ENCODE results near the gene PIK3CB.
"Not testable (repeated sequence)": the region's sequence is repeated elsewhere in the genome, so short reads cannot be mapped to it uniquely, and the experiment has no call there.

PIK3CB gene

GRCh38 chr3:138802223-138802622 is 32.5 kb downstream of the PIK3CB start:
- not testable (repeated sequence) for DNase-seq

GRCh38 chr3:138801792-138802191 is 32.9 kb downstream of the PIK3CB start:
- no peak for DNase-seq

- DNase-seq, result no peak
Observed at GRCh38 chr3:138800248-138800647, 34.5 kb downstream of the PIK3CB start.

GRCh38 chr3:138799822-138800221 is 34.9 kb downstream of the PIK3CB start:
- no peak for DNase-seq

GRCh38 chr3:138797508-138798038 is 37.2 kb downstream of the PIK3CB start:
- DNase-seq, result no peak

GRCh38 chr3:138796761-138797160 is 38.0 kb downstream of the PIK3CB start:
- DNase-seq, result no peak

- DNase-seq, result no peak
Observed at GRCh38 chr3:138786788-138787271, 47.9 kb downstream of the PIK3CB start.

GRCh38 chr3:138785951-138786350 is 48.8 kb downstream of the PIK3CB start:
- DNase-seq, result no peak

- DNase-seq, result not testable (repeated sequence)
Observed at GRCh38 chr3:138785362-138785857, 49.3 kb downstream of the PIK3CB start.

GRCh38 chr3:138782755-138783154 is 52.0 kb downstream of the PIK3CB start:
- DNase-seq, result no peak

GRCh38 chr3:138781012-138781470 is 53.7 kb downstream of the PIK3CB start:
- no peak for DNase-seq

GRCh38 chr3:138778643-138779042 is 56.1 kb downstream of the PIK3CB start:
- no peak for DNase-seq

GRCh38 chr3:138776961-138777360 is 57.8 kb downstream of the PIK3CB start:
- no peak for DNase-seq

GRCh38 chr3:138775254-138775595 is 59.5 kb downstream of the PIK3CB start:
- no peak for DNase-seq

GRCh38 chr3:138774529-138775253 is 60.0 kb downstream of the PIK3CB start:
- DNase-seq, result no peak

GRCh38 chr3:138771585-138771984 is 63.1 kb downstream of the PIK3CB start:
- DNase-seq, result no peak

- no peak for DNase-seq
Observed at GRCh38 chr3:138769616-138770015, 65.1 kb downstream of the PIK3CB start.

GRCh38 chr3:138768946-138769345 is 65.8 kb downstream of the PIK3CB start:
- peak; percentile 47 for DNase-seq

GRCh38 chr3:138768125-138768524 is 66.6 kb downstream of the PIK3CB start:
- DNase-seq, result no peak

GRCh38 chr3:138767498-138768104 is 67.1 kb downstream of the PIK3CB start:
- DNase-seq, result no peak

- DNase-seq, result no peak
Observed at GRCh38 chr3:138761002-138761401, 73.7 kb downstream of the PIK3CB start.

GRCh38 chr3:138748190-138748589 is 86.5 kb downstream of the PIK3CB start:
- no peak for DNase-seq

GRCh38 chr3:138747225-138747624 is 87.5 kb downstream of the PIK3CB start:
- no peak for DNase-seq

- no peak for DNase-seq
Observed at GRCh38 chr3:138740072-138740471, 94.7 kb downstream of the PIK3CB start.

All from right forelimb (tissue), 1 donor.